Neural cell (in vitro differentiated cells): ENCODE results near the gene SPOP.

Experiments used
- CTCF ChIP-seq: fragments of 450-650 bp; IDR thresholded peaks from 2 replicates; pipeline ENCODE4 v1.5.1; 2014; ENCODE audit warnings: antibody characterized with exemption, mild to moderate bottlenecking, moderate library complexity; ENCODE audit not compliant: poor library complexity, severe bottlenecking
- EP300 ChIP-seq: fragments of 450-650 bp; conservative IDR thresholded peaks from 2 replicates; pipeline ENCODE4 v1.6.1; 2014; ENCODE audit warnings: antibody characterized with exemption, mild to moderate bottlenecking, moderate library complexity; ENCODE audit not compliant: poor library complexity, severe bottlenecking
- EZH2 ChIP-seq: fragments of 200-600, 300-800 bp; shearing (Covaris generic), sonication (generic); IDR thresholded peaks from 2 replicates; pipeline ENCODE4 v1.6.1; 2014; ENCODE audit warnings: antibody characterized with exemption, low read length, borderline replicate concordance, mild to moderate bottlenecking; ENCODE audit not compliant: insufficient read depth, poor library complexity, severe bottlenecking
- MXI1 ChIP-seq: fragments of 450-650 bp; conservative IDR thresholded peaks from 2 replicates; pipeline ENCODE4 v1.6.1; 2014; ENCODE audit warnings: antibody characterized with exemption, mild to moderate bottlenecking; ENCODE audit not compliant: poor library complexity, severe bottlenecking
- POLR2AphosphoS5 ChIP-seq: IDR thresholded peaks from 2 replicates; pipeline ENCODE4 v1.6.1; 2012
- RAD21 ChIP-seq: fragments of 450-650 bp; conservative IDR thresholded peaks from 2 replicates; pipeline ENCODE4 v1.6.1; 2014; ENCODE audit warnings: antibody characterized with exemption, mild to moderate bottlenecking, moderate library complexity
- REST ChIP-seq: IDR thresholded peaks from 2 replicates; pipeline ENCODE4 v1.6.1; 2012; ENCODE audit warnings: borderline replicate concordance
- TAF1 ChIP-seq: IDR thresholded peaks from 2 replicates; pipeline ENCODE4 v1.6.1; 2012; ENCODE audit warnings: low read depth

- no peak for TF ChIP-seq CTCF
- no peak for TF ChIP-seq POLR2AphosphoS5
- TF ChIP-seq EZH2, result no peak
- TF ChIP-seq MXI1, result no peak
- no peak for TF ChIP-seq EP300
- TF ChIP-seq RAD21, result no peak
- TF ChIP-seq REST, result no peak
- TF ChIP-seq TAF1, result no peak
These were observed 13.8 kb upstream of the SPOP start for GRCh38 chr17:49691677-49692191.
